ENCODE data around the gene PARG. TPM values are rescaled to one million over a fixed set of nuclear protein-coding genes. Genes with fewer than 3 reads are reported as not detected.
A peak's percentile ranks its signal among the peaks of the same experiment; 100 is the strongest.
"Not testable (repeated sequence)": the region's sequence is repeated elsewhere in the genome, so short reads cannot be mapped to it uniquely, and the experiment has no call there.

The PARG gene
- total RNA-seq, 6 experiments from 2014 or later = 9.4 to 14.1 (median 10.0) TPM

GRCh38 chr10:49844775-49845595 lies 96.8 kb downstream of the PARG start:
- peaks cover 0 to 5% (median 1%) of the 10 kb centered on the region in 4 donors for H3K36me3 ChIP-seq
- WGBS (ENCODE audit: insufficient coverage, low coverage, low lambda C conversion rate, missing lambda C conversion rate) = 88% methylated on average over 6 of the region's 7 CpGs
- no peaks in the 10 kb centered on the region for H3K27me3 ChIP-seq
- no peak overlapping the region for H3K4me3 ChIP-seq
- DNase-seq = no peak
- no peak overlapping the region for H3K27ac ChIP-seq
- ATAC-seq = peak in 2 of 4 donors; percentile 65 to 79
- H3K9me3 ChIP-seq = no peaks in the 10 kb centered on the region
- TF ChIP-seq CTCF (IDR thresholded peaks at IDR 0.05) (no peak), POLR2A (IDR thresholded peaks at IDR 0.05) (no peak)
- peaks cover 0 to 5% (median 0%) of the 10 kb centered on the region in 4 donors for H3K4me1 ChIP-seq
- intact Hi-C loops (cut with DNase I) = no loop called here

GRCh38 chr10:49842333-49842628 lies 99.5 kb downstream of the PARG start:
- DNase-seq; intact Hi-C loops (cut with DNase I); H3K27ac ChIP-seq; H3K36me3 ChIP-seq; H3K9me3 ChIP-seq; H3K27me3 ChIP-seq; H3K4me3 ChIP-seq; ATAC-seq: not testable (repeated sequence)
- H3K4me1 ChIP-seq = peaks cover 0 to 15% (median 0%) of the 10 kb centered on the region in 4 donors

GRCh38 chr10:49841615-49842332 lies 100.1 kb downstream of the PARG start:
- TF ChIP-seq CTCF (IDR thresholded peaks at IDR 0.05) (no peak), POLR2A (IDR thresholded peaks at IDR 0.05) (no peak)
- DNase-seq (no peak), ATAC-seq (no peak)
- Histone ChIP-seq H3K4me1 (peaks cover 0 to 16% (median 1%) of the 10 kb centered on the region in 4 donors), H3K36me3 (peaks cover 0 to 9% (median 1%) of the 10 kb centered on the region in 4 donors), H3K9me3 (no peaks in the 10 kb centered on the region), H3K27me3 (no peaks in the 10 kb centered on the region), H3K27ac (no peak overlapping the region), H3K4me3 (no peak overlapping the region)
- 93% methylated on average over 11 of the region's 11 CpGs for WGBS (ENCODE audit: insufficient coverage, low coverage, low lambda C conversion rate, missing lambda C conversion rate)
- intact Hi-C loops (cut with DNase I) = no loop called here

- 46% methylated on average over 1 of the region's 1 CpG for WGBS (ENCODE audit: insufficient coverage, low coverage, low lambda C conversion rate, missing lambda C conversion rate)
These were observed 104.1 kb downstream of the PARG start for GRCh38 chr10:49837685-49838084.

More at GRCh38 chr10:49837685-49838084, 104.1 kb downstream of the PARG start:
- no peak for DNase-seq
- intact Hi-C loops (cut with DNase I) = no loop called here
- H3K9me3 ChIP-seq = no peaks in the 10 kb centered on the region
- no peak for TF ChIP-seq CTCF (IDR thresholded peaks at IDR 0.05)
- no peak for TF ChIP-seq POLR2A (IDR thresholded peaks at IDR 0.05)
- H3K36me3 ChIP-seq = peaks cover 0 to 4% (median 1%) of the 10 kb centered on the region in 4 donors
- H3K4me3 ChIP-seq = no peak overlapping the region
- H3K27ac ChIP-seq = peak overlapping the region; percentile 57 to 62 (median 57)
- ATAC-seq = peak in 2 of 4 donors; percentile 23 to 34
- peaks cover 0 to 11% (median 2%) of the 10 kb centered on the region in 4 donors for H3K4me1 ChIP-seq
- no peaks in the 10 kb centered on the region for H3K27me3 ChIP-seq
